HL-60 (cell line): Measurements from ENCODE around the gene XRCC5.

Experiments
- CTCF ChIP-seq: IDR thresholded peaks from one replicate; pipeline ENCODE4 v1.5.1; 2011; ENCODE audit warnings: low read length, control low read depth, inconsistent platforms; ENCODE audit not compliant: insufficient read depth
- POLR2AphosphoS5 ChIP-seq: IDR thresholded peaks from 2 replicates; pipeline ENCODE4 v1.6.1; 2012; ENCODE audit warnings: low read depth

GRCh38 chr2:216183462-216183861 is 74.3 kb downstream of the XRCC5 start:
- TF ChIP-seq CTCF (no peak), POLR2AphosphoS5 (no peak)
